Measurements from ENCODE around the gene ST14. TPM values are rescaled to one million over a fixed set of nuclear protein-coding genes. Genes with fewer than 3 reads are reported as not detected.

Gene ST14
- total and polyA plus RNA-seq, 10 donors: 7.1 to 25.9 (median 12.5) TPM

- Histone ChIP-seq H3K27me3 (replicated peaks in 1 of 7) (no peaks in the 10 kb centered on the region), H3K27ac (no peak overlapping the region), H3K36me3 (peaks cover 0 to 7% (median 0%) of the 10 kb centered on the region in 6 donors), H3K4me1 (peaks cover 0 to 34% (median 20%) of the 10 kb centered on the region in 6 donors), H3K9me3 (no peaks in the 10 kb centered on the region), H3K4me3 (no peak overlapping the region)
- DNase-seq: no peak
- TF ChIP-seq CTCF (IDR thresholded peaks at IDR 0.05 in 8 of 11, conservative IDR thresholded peaks at IDR 0.05 in 3 of 11): no peak
- TF ChIP-seq POLR2AphosphoS5 (IDR thresholded peaks at IDR 0.05): no peak
- TF ChIP-seq POLR2A (IDR thresholded peaks at IDR 0.05): no peak
- 82 to 89% (median 83%) methylated on average over 11 of the region's 11 CpGs for WGBS, 5 donors
- intact Hi-C loops (cut with DNase I; ENCODE audit: low total_unique reads): no loop called here
These were observed 24.5 kb downstream of the ST14 start for GRCh38 chr11:130183878-130184610.

GRCh38 chr11:130187096-130187495 lies 27.5 kb downstream of the ST14 start:
- 89 to 97% (median 93%) methylated on average over 13 of the region's 13 CpGs for WGBS, 5 donors
- Histone ChIP-seq H3K36me3 (peaks cover 0 to 28% (median 0%) of the 10 kb centered on the region in 6 donors), H3K4me1 (peaks cover 0 to 5% (median 3%) of the 10 kb centered on the region in 6 donors), H3K27me3 (replicated peaks in 1 of 7) (no peaks in the 10 kb centered on the region), H3K27ac (no peak overlapping the region), H3K9me3 (no peaks in the 10 kb centered on the region), H3K4me3 (no peak overlapping the region)
- TF ChIP-seq POLR2AphosphoS5 (IDR thresholded peaks at IDR 0.05) (no peak), POLR2A (IDR thresholded peaks at IDR 0.05) (no peak), CTCF (IDR thresholded peaks at IDR 0.05 in 8 of 11, conservative IDR thresholded peaks at IDR 0.05 in 3 of 11) (no peak)
- intact Hi-C loops (cut with DNase I; ENCODE audit: low total_unique reads): no loop called here
- no peak for DNase-seq

DNA sequence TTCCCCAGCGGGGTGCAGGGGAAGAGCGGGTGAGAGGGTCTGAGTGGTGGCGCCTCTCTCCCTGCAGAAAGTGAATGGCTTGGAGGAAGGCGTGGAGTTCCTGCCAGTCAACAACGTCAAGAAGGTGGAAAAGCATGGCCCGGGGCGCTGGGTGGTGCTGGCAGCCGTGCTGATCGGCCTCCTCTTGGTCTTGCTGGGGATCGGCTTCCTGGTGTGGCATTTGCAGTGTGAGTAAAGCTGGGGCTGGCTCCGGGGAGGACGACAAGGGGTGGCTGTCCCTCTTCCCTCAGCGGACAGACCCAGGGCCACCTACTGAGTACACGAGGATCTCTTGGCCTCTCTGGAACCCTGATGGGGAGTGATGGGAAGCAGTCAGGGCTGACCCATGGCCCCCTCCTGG lies 28.5 kb downstream of the ST14 start:
- H3K4me3 ChIP-seq: no peak overlapping the region
- DNase-seq: no peak
- 88 to 95% (median 92%) methylated on average over 10 to 14 of the region's 14 CpGs for WGBS, 5 donors

More for the DNA sequence above, 28.5 kb downstream of the ST14 start:
- intact Hi-C loops (cut with DNase I; ENCODE audit: low total_unique reads): no loop called here
- H3K4me1 ChIP-seq: no peaks in the 10 kb centered on the region
- H3K27ac ChIP-seq: no peak overlapping the region
- no peaks in the 10 kb centered on the region for H3K27me3 ChIP-seq (replicated peaks in 1 of 7)
- peaks cover 0 to 36% (median 0%) of the 10 kb centered on the region in 6 donors for H3K36me3 ChIP-seq
- H3K9me3 ChIP-seq: no peaks in the 10 kb centered on the region
- TF ChIP-seq POLR2A (IDR thresholded peaks at IDR 0.05) (no peak), POLR2AphosphoS5 (IDR thresholded peaks at IDR 0.05) (no peak), CTCF (IDR thresholded peaks at IDR 0.05 in 8 of 11, conservative IDR thresholded peaks at IDR 0.05 in 3 of 11) (no peak)
